Adrenal gland (tissue), 12 donors: ENCODE data around the gene SLC35G3. TPM values are rescaled to one million over a fixed set of nuclear protein-coding genes. Genes with fewer than 3 reads are reported as not detected.

Experiments used
- DNase-seq, 7 donors: peaks; one replicate each; pipeline ENCODE4 v3.0.0-alpha.2; 2019 to 2020
- H3K27ac ChIP-seq, 5 donors: fragments of 200-600 bp; sonication (generic) in 4 of 5; 1 replicate in 3 of 5; 2 replicates in 2 of 5; pipeline versions ENCODE4 v1.5.1 to v1.8.0; 2016 to 2020; ENCODE audit warnings: mild to moderate bottlenecking in 1 of 5
- H3K27me3 ChIP-seq: fragments of 200-600 bp; 2 replicates; pipeline ENCODE4 v1.8.0; 2021
- H3K36me3 ChIP-seq, 2 donors: fragments of 200-600 bp; replicated peaks in 1 of 2; 1 replicate in 1 of 2; 2 replicates in 1 of 2; pipeline versions ENCODE4 v1.5.1 to v1.8.0; 2018 to 2022
- H3K4me1 ChIP-seq, 2 donors: fragments of 200-600 bp; replicated peaks in 1 of 2; 1 replicate in 1 of 2; 2 replicates in 1 of 2; pipeline versions ENCODE4 v1.5.1 to v1.8.0; 2018 to 2021
- H3K4me3 ChIP-seq, 4 donors: fragments of 200-600 bp; sonication (generic) in 3 of 4; one replicate each; pipeline ENCODE4 v1.5.1; 2016 to 2018
- H3K9me3 ChIP-seq, 3 donors: fragments of 200-600 bp; sonication (generic) in 1 of 3; replicated peaks in 1 of 3; 1 replicate in 2 of 3; 2 replicates in 1 of 3; pipeline versions ENCODE4 v1.5.1 to v1.8.0; 2016 to 2021
- CTCF ChIP-seq, 6 experiments: fragments of 450-650 bp in 4 of 6; fragments of 200-600 bp in 2 of 6; sonication (generic) in 1 of 6; IDR thresholded peaks; 1 replicate in 5 of 6; 2 replicates in 1 of 6; pipeline versions ENCODE4 v1.5.1 to v1.8.0; 2016 to 2021; ENCODE audit warnings: antibody characterized with exemption in 6 of 6, mild to moderate bottlenecking in 2 of 6, moderate library complexity in 1 of 6
- POLR2A ChIP-seq, 2 donors: fragments of 450-650 bp; IDR thresholded peaks; one replicate each; pipeline ENCODE4 v1.6.1; 2017; ENCODE audit warnings: antibody characterized with exemption in 2 of 2, mild to moderate bottlenecking in 2 of 2, moderate library complexity in 1 of 2
- WGBS, 4 donors: extraction: QIAGEN DNeasy Blood & Tissue Kit in 2 of 4; methylation state at CpG; one replicate each; pipeline versions ENCODE4 v1.1.5 to v1.1.7; 2013 to 2017; 5-methylcytosine and 5-hydroxymethylcytosine counted together
- intact Hi-C, 2 donors: fragments of 100-400 bp; cut with DNase I; formaldehyde crosslinking; loops; one replicate each; pipeline versions ENCODE4 v1.14.1 to v1.15.0; 2022 to 2023
- polyA plus RNA-seq, 3 donors: library from polyadenylated mRNA; stranded (reverse); fragments of 200-250 nt in 2 of 3; fragments of 350-450 nt in 1 of 3; fragmentation: Illumina TruSeq in 1 of 3; extraction: RNeasy Lipid Tissue Mini Kit (QIAGEN cat#74804) in 1 of 3; gene quantifications; one replicate each; pipeline ENCODE4 v1.2.3, GENCODE V29; 2013 to 2014
- total RNA-seq, 9 donors: library from RNA; depleted of rRNA in 4 of 9; stranded (reverse); fragments of >200 nt in 4 of 9; fragments of 120-200 nt in 1 of 9; fragmentation: NEBNext Ultra II Directional in 1 of 9; extraction: Animal tissue kit (Norgen Biotek cat#: 25700) in 1 of 9; gene quantifications; one replicate each; pipeline versions ENCODE4 v1.1.0 to v1.2.4, GENCODE V29; 2013 to 2023
- donor health status: healthy with polysubstance abuse.
- donor health status: Bipolar disorder and iron deficiency.
- donor health status: DM: yes; HTN: yes; CAD: no.
- donor health status: DM: no; HTN: no; CAD: no.
- donor health status: DM: no; HTN: no; CAD: no.
- donor health status: DM: yes; HTN: yes; CAD: no.

The SLC35G3 gene
- total and polyA plus RNA-seq, 12 donors = not detected

GRCh38 chr17:35166526-35166925, 27.7 kb downstream of the SLC35G3 start:
- Histone ChIP-seq H3K27me3 (peaks cover 3% of the 10 kb centered on the region), H3K4me3 (no peak overlapping the region), H3K27ac (no peak overlapping the region), H3K9me3 (no peaks in the 10 kb centered on the region), H3K4me1 (no peaks in the 10 kb centered on the region), H3K36me3 (no peaks in the 10 kb centered on the region)
- no peak for DNase-seq
- WGBS, 4 donors = 63 to 86% (median 76%) methylated on average over 4 to 5 of the region's 5 CpGs
- no peak for TF ChIP-seq POLR2A (IDR thresholded peaks at IDR 0.05)
- no peak for TF ChIP-seq CTCF (IDR thresholded peaks at IDR 0.05)
- intact Hi-C loops = loop anchor here in 1 of 2 donors (10.0 kb wide), 2 partner anchors 148 to 578 kb away; no protein-coding TSS in a partner anchor

GRCh38 chr17:35164716-35165115, 29.5 kb downstream of the SLC35G3 start:
- DNase-seq = no peak
- intact Hi-C loops = loop anchor here in 1 of 2 donors (10.0 kb wide), 2 partner anchors 150 to 580 kb away; no protein-coding TSS in a partner anchor
- Histone ChIP-seq H3K9me3 (no peaks in the 10 kb centered on the region), H3K27ac (no peak overlapping the region), H3K4me1 (no peaks in the 10 kb centered on the region), H3K4me3 (no peak overlapping the region), H3K27me3 (peaks cover 7% of the 10 kb centered on the region), H3K36me3 (no peaks in the 10 kb centered on the region)
- TF ChIP-seq POLR2A (IDR thresholded peaks at IDR 0.05) (no peak), CTCF (IDR thresholded peaks at IDR 0.05) (no peak)
- 67 to 79% (median 72%) methylated on average over 5 of the region's 5 CpGs for WGBS, 4 donors

- intact Hi-C loops = loop anchor here in 1 of 2 donors (10.0 kb wide), 2 partner anchors 151 to 581 kb away; no protein-coding TSS in a partner anchor
- Histone ChIP-seq H3K36me3 (no peaks in the 10 kb centered on the region), H3K27ac (no peak overlapping the region), H3K9me3 (no peaks in the 10 kb centered on the region), H3K27me3 (peaks cover 7% of the 10 kb centered on the region), H3K4me3 (no peak overlapping the region), H3K4me1 (no peaks in the 10 kb centered on the region)
- no peak for DNase-seq
- 94 to 95% (median 94%) methylated on average over 7 of the region's 7 CpGs; no CpG with 5 or more reads in 1 of the 4 donors for WGBS, 4 donors
- no peak for TF ChIP-seq CTCF (IDR thresholded peaks at IDR 0.05)
- TF ChIP-seq POLR2A (IDR thresholded peaks at IDR 0.05) = no peak
Measured at GRCh38 chr17:35163886-35164285, 30.3 kb downstream of the SLC35G3 start.

GRCh38 chr17:35162755-35163154, 31.4 kb downstream of the SLC35G3 start:
- Histone ChIP-seq H3K4me1 (no peaks in the 10 kb centered on the region), H3K9me3 (no peaks in the 10 kb centered on the region), H3K27me3 (peaks cover 7% of the 10 kb centered on the region), H3K27ac (no peak overlapping the region), H3K4me3 (no peak overlapping the region), H3K36me3 (no peaks in the 10 kb centered on the region)
- intact Hi-C loops = loop anchor here in 1 of 2 donors (10.0 kb wide), 2 partner anchors 152 to 582 kb away; no protein-coding TSS in a partner anchor
- no peak for TF ChIP-seq CTCF (IDR thresholded peaks at IDR 0.05)
- TF ChIP-seq POLR2A (IDR thresholded peaks at IDR 0.05) = no peak
- DNase-seq = no peak
- 71 to 85% (median 73%) methylated on average over 4 of the region's 4 CpGs for WGBS, 4 donors
